Caco-2 (cell line): ENCODE measurements around the gene CACNB2. TPM values are rescaled to one million over a fixed set of nuclear protein-coding genes. Genes with fewer than 3 reads are reported as not detected.

Experiments
- BruUV-seq: library from RNA; stranded (reverse); fragments of 400-500 nt; replicated peaks from 2 replicates; lab custom pipeline; 2021; lab: Mats Ljungman, UMichigan
- CTCF ChIA-PET: fragments of 300-600 bp; sonication (Branson Sonifier 250); formaldehyde crosslinking; loops from one replicate; lab custom pipeline; 2022; ENCODE audit warnings: antibody characterized with exemption; lab: Charles Lee
- POLR2A ChIA-PET: fragments of 300-600 bp; sonication (Branson Sonifier 250); formaldehyde crosslinking; loops from one replicate; lab custom pipeline; 2022; ENCODE audit warnings: antibody characterized with exemption; lab: Charles Lee
- DNase-seq, 2 experiments: peaks; one replicate each; pipeline versions ENCODE4 v3.0.0 to v3.0.0-alpha.2; 2020 to 2022
- H3K27me3 ChIP-seq: replicated peaks from 2 replicates; pipeline ENCODE4 v1.6.0; 2011; ENCODE audit warnings: low read length; ENCODE audit not compliant: control insufficient read depth, insufficient read depth
- H3K36me3 ChIP-seq: 2 replicates; pipeline ENCODE4 v1.5.1; 2011; ENCODE audit warnings: low read length; ENCODE audit not compliant: control insufficient read depth, insufficient read depth
- H3K4me1 ChIP-seq: fragments of 250-450 bp; sonication (Bioruptor Pico); 2 replicates; pipeline ENCODE4 v1.5.1; 2020; ENCODE audit warnings: mild to moderate bottlenecking
- H3K4me3 ChIP-seq: 2 replicates; pipeline ENCODE4 v1.5.1; 2011; ENCODE audit warnings: low read depth, mild to moderate bottlenecking, control low read depth, low read length
- H3K9me3 ChIP-seq: fragments of 250-450 bp; sonication (Bioruptor Pico); 2 replicates; pipeline ENCODE4 v1.5.1; 2020; ENCODE audit warnings: mild to moderate bottlenecking, moderate library complexity
- H3K27ac Mint-ChIP-seq: one replicate; pipeline ENCODE4 v1.8.0; 2022; ENCODE audit warnings: mixed read lengths; ENCODE audit not compliant: unreplicated experiment
- H3K27me3 Mint-ChIP-seq: one replicate; pipeline ENCODE4 v1.8.0; 2022; ENCODE audit warnings: mixed read lengths; ENCODE audit not compliant: insufficient read depth, unreplicated experiment
- H3K36me3 Mint-ChIP-seq: one replicate; pipeline ENCODE4 v1.8.0; 2022; ENCODE audit warnings: mild to moderate bottlenecking, mixed read lengths; ENCODE audit not compliant: insufficient read depth, unreplicated experiment
- H3K4me1 Mint-ChIP-seq: one replicate; pipeline ENCODE4 v1.8.0; 2022; ENCODE audit warnings: low read depth, mixed read lengths; ENCODE audit not compliant: unreplicated experiment
- H3K4me3 Mint-ChIP-seq: one replicate; pipeline ENCODE4 v1.8.0; 2022; ENCODE audit warnings: mild to moderate bottlenecking, moderate library complexity, mixed read lengths; ENCODE audit not compliant: unreplicated experiment
- H3K9me3 Mint-ChIP-seq: one replicate; pipeline ENCODE4 v1.8.0; 2022; ENCODE audit warnings: mixed read lengths; ENCODE audit not compliant: unreplicated experiment
- intact Hi-C: fragments of 100-400 bp; cut with micrococcal nuclease; formaldehyde crosslinking; loops from one replicate; pipeline ENCODE4 v1.10.0; 2022; ENCODE audit not compliant: unreplicated experiment
- total RNA-seq: library from RNA; stranded (reverse); gene quantifications from 2 replicates; pipeline ENCODE4 v1.2.3, GENCODE V29; 2022
- TF ChIP-seq, protein P1 (sequence below), 2 experiments: fragments of 200-600 bp in 1 of 2; IDR thresholded peaks; 1 replicate in 1 of 2; 2 replicates in 1 of 2; pipeline versions ENCODE4 v1.5.1 to v1.8.0; 2011 to 2022; ENCODE audit warnings: antibody characterized with exemption in 1 of 2, control low read depth in 1 of 2, inconsistent platforms in 1 of 2, low read depth in 1 of 2, low read length in 1 of 2, mild to moderate bottlenecking in 1 of 2, moderate library complexity in 1 of 2; ENCODE audit not compliant: insufficient read depth in 1 of 2, severe bottlenecking in 1 of 2, unreplicated experiment in 1 of 2

The CACNB2 gene
- total RNA-seq, 1 experiment from 2014 or later: 0.98 TPM

DNA sequence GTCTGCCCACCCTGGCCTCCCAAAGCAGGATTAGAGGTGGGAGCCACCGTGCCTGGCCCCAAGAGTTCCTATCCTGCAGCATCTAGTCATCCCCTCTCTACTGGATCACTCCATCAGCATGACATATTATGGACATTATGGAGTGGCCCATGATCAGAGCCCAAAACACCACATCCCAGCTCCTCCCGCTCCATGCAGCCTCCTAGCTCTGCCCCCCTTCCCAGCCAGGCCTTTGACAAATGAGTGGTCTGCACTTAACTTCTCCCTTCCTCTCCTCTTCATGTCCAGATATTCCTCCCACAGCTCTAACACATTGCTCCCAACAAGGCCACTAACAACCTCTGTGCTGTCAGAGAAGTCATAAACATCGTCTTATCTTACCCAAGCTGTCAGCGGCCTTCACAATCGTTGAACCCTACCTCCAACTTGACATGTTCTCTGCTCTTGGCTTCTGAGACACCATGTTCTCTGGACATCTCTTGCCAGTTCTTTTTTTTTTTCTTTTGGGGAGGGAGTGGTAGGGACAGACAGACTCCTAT is 323.5 kb downstream of the CACNB2 start:
- TF ChIP-seq, protein P1, sequence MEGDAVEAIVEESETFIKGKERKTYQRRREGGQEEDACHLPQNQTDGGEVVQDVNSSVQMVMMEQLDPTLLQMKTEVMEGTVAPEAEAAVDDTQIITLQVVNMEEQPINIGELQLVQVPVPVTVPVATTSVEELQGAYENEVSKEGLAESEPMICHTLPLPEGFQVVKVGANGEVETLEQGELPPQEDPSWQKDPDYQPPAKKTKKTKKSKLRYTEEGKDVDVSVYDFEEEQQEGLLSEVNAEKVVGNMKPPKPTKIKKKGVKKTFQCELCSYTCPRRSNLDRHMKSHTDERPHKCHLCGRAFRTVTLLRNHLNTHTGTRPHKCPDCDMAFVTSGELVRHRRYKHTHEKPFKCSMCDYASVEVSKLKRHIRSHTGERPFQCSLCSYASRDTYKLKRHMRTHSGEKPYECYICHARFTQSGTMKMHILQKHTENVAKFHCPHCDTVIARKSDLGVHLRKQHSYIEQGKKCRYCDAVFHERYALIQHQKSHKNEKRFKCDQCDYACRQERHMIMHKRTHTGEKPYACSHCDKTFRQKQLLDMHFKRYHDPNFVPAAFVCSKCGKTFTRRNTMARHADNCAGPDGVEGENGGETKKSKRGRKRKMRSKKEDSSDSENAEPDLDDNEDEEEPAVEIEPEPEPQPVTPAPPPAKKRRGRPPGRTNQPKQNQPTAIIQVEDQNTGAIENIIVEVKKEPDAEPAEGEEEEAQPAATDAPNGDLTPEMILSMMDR (IDR thresholded peaks at IDR 0.05; ENCODE audit: insufficient read depth in 1 of 2, low read depth in 1 of 2, low read length in 1 of 2, severe bottlenecking in 1 of 2, unreplicated experiment in 1 of 2): no peak
- H3K36me3 Mint-ChIP-seq: no peaks in the 10 kb centered on the region
- Histone ChIP-seq H3K36me3 (no peaks in the 10 kb centered on the region), H3K4me3 (no peak overlapping the region), H3K9me3 (no peaks in the 10 kb centered on the region), H3K27me3 (no peaks in the 10 kb centered on the region), H3K4me1 (no peaks in the 10 kb centered on the region)
- BruUV-seq: no TSS peak
- no peak overlapping the region for H3K4me3 Mint-ChIP-seq
- H3K27me3 Mint-ChIP-seq: peaks cover 4% of the 10 kb centered on the region
- no peak overlapping the region for H3K27ac Mint-ChIP-seq
- no peaks in the 10 kb centered on the region for H3K4me1 Mint-ChIP-seq
- no peaks in the 10 kb centered on the region for H3K9me3 Mint-ChIP-seq
- no peak for DNase-seq
- POLR2A ChIA-PET: no interaction called here
- CTCF ChIA-PET: no interaction called here
- intact Hi-C loops: no loop called here

DNA sequence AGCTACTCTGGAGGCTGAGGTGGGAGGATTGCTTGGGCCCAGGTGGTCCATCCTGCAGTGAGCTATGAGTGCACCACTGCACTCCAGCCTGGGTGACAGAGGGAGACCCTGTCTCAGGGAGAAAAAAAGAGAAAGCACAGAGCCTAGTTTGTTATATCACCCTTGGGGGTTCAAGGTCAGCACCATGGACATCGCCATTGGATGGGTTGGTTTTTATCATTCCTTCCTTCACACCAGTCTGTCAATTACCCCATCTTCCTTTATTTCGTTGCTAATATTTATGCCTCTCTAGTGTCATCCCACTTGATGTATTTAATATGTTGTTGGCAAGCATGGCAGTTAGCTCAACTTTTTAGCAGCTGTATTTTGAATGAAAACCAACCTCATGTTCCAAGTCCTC is 328.9 kb downstream of the CACNB2 start:
- Mint-ChIP-seq H3K27me3 (peaks cover 3% of the 10 kb centered on the region), H3K4me3 (no peak overlapping the region), H3K36me3 (no peaks in the 10 kb centered on the region), H3K4me1 (no peaks in the 10 kb centered on the region), H3K9me3 (no peaks in the 10 kb centered on the region), H3K27ac (no peak overlapping the region)
- no TSS peak for BruUV-seq
- no peak for DNase-seq
- TF ChIP-seq, protein P1 (IDR thresholded peaks at IDR 0.05; ENCODE audit: insufficient read depth in 1 of 2, low read depth in 1 of 2, low read length in 1 of 2, severe bottlenecking in 1 of 2, unreplicated experiment in 1 of 2): no peak
- no peaks in the 10 kb centered on the region for H3K9me3 ChIP-seq
- no peaks in the 10 kb centered on the region for H3K4me1 ChIP-seq
- intact Hi-C loops: no loop called here
- CTCF ChIA-PET: no interaction called here
- H3K27me3 ChIP-seq: no peaks in the 10 kb centered on the region
- no peak overlapping the region for H3K4me3 ChIP-seq
- no peaks in the 10 kb centered on the region for H3K36me3 ChIP-seq
- POLR2A ChIA-PET: no interaction called here

DNA sequence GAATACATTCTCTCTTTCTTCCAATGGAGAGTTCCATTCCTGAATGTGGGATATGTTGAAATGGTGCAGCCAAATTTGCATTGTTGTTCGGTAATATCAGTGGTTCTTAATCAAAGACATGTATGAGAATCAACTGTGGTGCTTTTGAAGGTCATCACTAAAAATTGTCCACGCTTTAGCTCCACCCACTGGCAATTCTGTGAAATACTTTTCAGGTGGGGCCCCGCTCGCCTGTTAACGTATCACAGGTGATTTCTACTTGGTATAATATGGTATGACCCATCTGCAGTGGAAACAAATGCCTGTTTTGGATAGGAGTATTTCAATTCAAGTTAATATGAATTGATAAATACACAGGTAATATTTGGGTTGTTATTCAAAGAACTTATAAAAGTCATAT is 332.8 kb downstream of the CACNB2 start:
- no peaks in the 10 kb centered on the region for H3K27me3 ChIP-seq
- Mint-ChIP-seq H3K36me3 (no peaks in the 10 kb centered on the region), H3K27me3 (no peaks in the 10 kb centered on the region), H3K9me3 (no peaks in the 10 kb centered on the region), H3K27ac (no peak overlapping the region), H3K4me3 (no peak overlapping the region), H3K4me1 (no peaks in the 10 kb centered on the region)
- no peaks in the 10 kb centered on the region for H3K9me3 ChIP-seq
- ChIA-PET CTCF (interaction anchor here (0.9 to 1.4 kb wide), 2 partner anchors 13 to 378 kb away, joined by 3 to 4 read pairs; no protein-coding TSS in a partner anchor), POLR2A (interaction anchor here (0.6 kb wide), 1 partner anchor 186 kb away, joined by 3 read pairs; no protein-coding TSS in a partner anchor)
- intact Hi-C loops: loop anchor here (10.0 kb wide), 1 partner anchor 158 kb away; no protein-coding TSS in a partner anchor
- TF ChIP-seq, protein P1 (IDR thresholded peaks at IDR 0.05; ENCODE audit: insufficient read depth in 1 of 2, low read depth in 1 of 2, low read length in 1 of 2, severe bottlenecking in 1 of 2, unreplicated experiment in 1 of 2): peak; percentile 38 to 40
- peak in 1 of 2 experiments; percentile 44 for DNase-seq
- no TSS peak for BruUV-seq
- H3K4me1 ChIP-seq: no peaks in the 10 kb centered on the region
- no peaks in the 10 kb centered on the region for H3K36me3 ChIP-seq
- no peak overlapping the region for H3K4me3 ChIP-seq
